ENCODE measurements around the gene NHLH1. TPM values are rescaled to one million over a fixed set of nuclear protein-coding genes. Genes with fewer than 3 reads are reported as not detected.

NHLH1 gene
- total and polyA plus RNA-seq, 2 of the 4 experiments (the other 2 are of a cell fraction): 0.14 TPM; not detected in 1

GRCh38 chr1:160399544-160400222 is 32.8 kb downstream of the NHLH1 start:
- in situ Hi-C loops (cut with MboI; ENCODE audit: low sequenced_read_pairs): no loop called here
- POLR2A ChIA-PET (ENCODE audit: unreplicated experiment): no interaction called here
- H3K27ac ChIP-seq (ENCODE audit: insufficient read depth, low read length): no peak overlapping the region; the same call in 1 of the 2 replicates

More at GRCh38 chr1:160399544-160400222, 32.8 kb downstream of the NHLH1 start:
- H2AK9ac ChIP-seq (replicated peaks; ENCODE audit: low read depth, low read length, poor library complexity): peak overlapping the region; percentile 34
- intact Hi-C loops (cut with micrococcal nuclease) (no loop called here), dilution Hi-C loops (cut with HindIII; ENCODE audit: low sequenced_read_pairs, unreplicated experiment) (no loop called here)
- H3K23ac ChIP-seq (ENCODE audit: low read depth, low read length): no peak overlapping the region
- DNase-seq: no peak
- H3K9ac ChIP-seq (ENCODE audit: low read depth, low read length): peak overlapping the region; percentile 86
- no peak overlapping the region for H2BK20ac ChIP-seq (ENCODE audit: low read depth, low read length)
- H3K9me1 ChIP-seq (ENCODE audit: insufficient read depth, low read length): peaks cover 5% of the 10 kb centered on the region; the same call in 1 of the 2 replicates
- H3K4me2 ChIP-seq (ENCODE audit: low read depth, low read length): peak overlapping the region; percentile 79; the same call in 1 of the 2 replicates
- H3K9me3 ChIP-seq (ENCODE audit: control insufficient read depth, insufficient read depth, low read length): no peaks in the 10 kb centered on the region
- peak overlapping the region in 1 of 2 experiments; percentile 42; a peak in 2 of 4 replicates for H4K8ac ChIP-seq (ENCODE audit: low read depth in 2 of 2, low read length in 2 of 2)
- peak overlapping the region; percentile 91 for H2AFZ ChIP-seq (replicated peaks; ENCODE audit: low read length, poor library complexity)
- H3K27me3 ChIP-seq (ENCODE audit: control insufficient read depth, insufficient read depth, low read length): peaks cover 37% of the 10 kb centered on the region
- 38% methylated on average over 1 of the region's 17 CpGs; no CpG with 5 or more reads in 1 of the 2 experiments for WGBS, 2 experiments (ENCODE audit: extremely low coverage in 2 of 2, insufficient read length in 1 of 2)
- H3K14ac ChIP-seq (replicated peaks; ENCODE audit: low read depth, low read length): no peak overlapping the region
- no peak overlapping the region; the same call in 1 of the 2 replicates for H4K5ac ChIP-seq (ENCODE audit: low read depth, low read length)
- TF ChIP-seq BHLHE40 (IDR thresholded peaks at IDR 0.05; ENCODE audit: low read depth, low read length) (no peak), CEBPB (IDR thresholded peaks at IDR 0.05; ENCODE audit: low read depth, low read length) (no peak), RCOR1 (IDR thresholded peaks at IDR 0.05; ENCODE audit: insufficient replicate concordance, low read length) (no peak), NFE2L2 (IDR thresholded peaks at IDR 0.05; ENCODE audit: low read depth, low read length) (no peak), USF2 (IDR thresholded peaks at IDR 0.05; ENCODE audit: low read depth, low read length) (no peak), POLR2A (IDR thresholded peaks at IDR 0.05; ENCODE audit: low read depth, low read length) (no peak), ELK1 (IDR thresholded peaks at IDR 0.05; ENCODE audit: borderline replicate concordance, low read depth, low read length) (no peak), RAD21 (IDR thresholded peaks at IDR 0.05; ENCODE audit: low read length) (no peak), CTCF (conservative IDR thresholded peaks at IDR 0.05; ENCODE audit: low read depth, low read length) (no peak), MAFK (IDR thresholded peaks at IDR 0.05; ENCODE audit: low read depth, low read length) (no peak), SMC3 (IDR thresholded peaks at IDR 0.05; ENCODE audit: low read depth, low read length) (no peak)
- H3K4me1 ChIP-seq (ENCODE audit: control insufficient read depth, insufficient read depth, low read length): no peaks in the 10 kb centered on the region
- CTCF ChIA-PET: no interaction called here
- peak overlapping the region; percentile 49 for H3K4me3 ChIP-seq (ENCODE audit: insufficient read depth, low read depth, low read length)
- no peak overlapping the region for H3K4ac ChIP-seq (ENCODE audit: low read depth, low read length)
- peak overlapping the region; percentile 10; the same call in 1 of the 2 replicates for H3K56ac ChIP-seq (ENCODE audit: extremely low read depth, insufficient read depth, low read length)
- no peak overlapping the region; the same call in 2 of the 3 replicates for H2BK15ac ChIP-seq (ENCODE audit: low read depth, low read length)
- no peak overlapping the region for H2BK5ac ChIP-seq (ENCODE audit: low read depth, low read length, poor library complexity, severe bottlenecking)
- no peaks in the 10 kb centered on the region for H3K36me3 ChIP-seq (ENCODE audit: control insufficient read depth, insufficient read depth, low read length)
- no peaks in the 10 kb centered on the region for H3K79me1 ChIP-seq (ENCODE audit: low read depth in 1 of 2, low read length in 2 of 2)
- H4K91ac ChIP-seq (ENCODE audit: insufficient read depth, low read depth, low read length): no peak overlapping the region; the same call in 1 of the 2 replicates
- no peak overlapping the region for H2BK120ac ChIP-seq (ENCODE audit: low read depth, low read length)
- no peaks in the 10 kb centered on the region for H4K20me1 ChIP-seq (ENCODE audit: insufficient read depth, low read length)
- BruUV-seq (replicated peaks): no TSS peak
- H3K18ac ChIP-seq (ENCODE audit: low read depth, low read length): no peak overlapping the region; the same call in 1 of the 2 replicates
- no peak for ATAC-seq (ENCODE audit: low read depth)
- H2AK5ac ChIP-seq (ENCODE audit: low read depth, low read length): no peak overlapping the region
